DOHH2 (cell line): ENCODE results near the gene TAS2R60.

ENCODE experiments used
- H3F3A ChIP-seq: fragments of 200-600 bp; sonication (generic), shearing (Covaris generic); 2 replicates; pipeline ENCODE4 v1.6.0; 2016; ENCODE audit warnings: antibody characterized with exemption, mild to moderate bottlenecking; ENCODE audit not compliant: control insufficient read depth, insufficient read depth
- H3K27ac ChIP-seq: fragments of 200-600 bp; sonication (generic); 2 replicates; pipeline ENCODE4 v1.5.1; 2014; ENCODE audit warnings: low read depth, mild to moderate bottlenecking, low read length, moderate library complexity
- H3K27me3 ChIP-seq: fragments of 200-600 bp; sonication (generic); 2 replicates; pipeline ENCODE4 v1.6.1; 2014; ENCODE audit warnings: mild to moderate bottlenecking, low read length, mixed read lengths; ENCODE audit not compliant: control insufficient read depth
- H3K36me3 ChIP-seq: fragments of 200-600 bp; sonication (generic); 2 replicates; pipeline ENCODE4 v1.6.1; 2014; ENCODE audit warnings: mild to moderate bottlenecking, low read length, moderate library complexity, mixed read lengths; ENCODE audit not compliant: control insufficient read depth
- H3K4me1 ChIP-seq: fragments of 200-600 bp; sonication (generic); 2 replicates; pipeline ENCODE4 v1.6.1; 2014; ENCODE audit warnings: mild to moderate bottlenecking, low read length, mixed read lengths; ENCODE audit not compliant: control insufficient read depth
- H3K4me2 ChIP-seq: fragments of 200-600 bp; sonication (generic); 2 replicates; pipeline ENCODE4 v1.6.0; 2014; ENCODE audit warnings: mild to moderate bottlenecking, low read length, moderate library complexity
- H3K4me3 ChIP-seq: fragments of 200-600 bp; sonication (generic); 2 replicates; pipeline ENCODE4 v1.5.1; 2014; ENCODE audit warnings: mild to moderate bottlenecking, low read length, mixed read lengths
- H3K79me2 ChIP-seq: fragments of 200-600 bp; sonication (generic); 2 replicates; pipeline ENCODE4 v1.6.1; 2014; ENCODE audit warnings: mild to moderate bottlenecking, low read length, mixed read lengths; ENCODE audit not compliant: control insufficient read depth
- H3K9me2 ChIP-seq: fragments of 200-600 bp; sonication (generic); replicated peaks from 2 replicates; pipeline ENCODE4 v1.6.1; 2014; ENCODE audit warnings: mild to moderate bottlenecking, low read length, mixed read lengths; ENCODE audit not compliant: control insufficient read depth
- H3K9me3 ChIP-seq: fragments of 200-600 bp; sonication (generic); 2 replicates; pipeline ENCODE4 v1.6.1; 2014; ENCODE audit warnings: antibody characterized with exemption, low read length, mixed read lengths; ENCODE audit not compliant: control insufficient read depth, insufficient read depth
- H4K20me1 ChIP-seq: fragments of 200-600 bp; sonication (generic); 2 replicates; pipeline ENCODE4 v1.6.0; 2014; ENCODE audit warnings: low read depth, mild to moderate bottlenecking, antibody characterized with exemption, low read length, moderate library complexity; ENCODE audit not compliant: control insufficient read depth, insufficient read depth
- CTCF ChIP-seq: fragments of 200-600 bp; sonication (generic); IDR thresholded peaks from one replicate; pipeline ENCODE4 v1.5.1; 2014; ENCODE audit warnings: antibody characterized with exemption, mild to moderate bottlenecking, low read depth, low read length; ENCODE audit not compliant: poor library complexity, severe bottlenecking
- EZH2phosphoT487 ChIP-seq: fragments of 200-600 bp; sonication (generic); IDR thresholded peaks from 2 replicates; pipeline ENCODE4 v1.6.1; 2017; ENCODE audit warnings: borderline replicate concordance, mild to moderate bottlenecking, antibody characterized with exemption, low read length, moderate library complexity, mixed read lengths

Gene TAS2R60

DNA sequence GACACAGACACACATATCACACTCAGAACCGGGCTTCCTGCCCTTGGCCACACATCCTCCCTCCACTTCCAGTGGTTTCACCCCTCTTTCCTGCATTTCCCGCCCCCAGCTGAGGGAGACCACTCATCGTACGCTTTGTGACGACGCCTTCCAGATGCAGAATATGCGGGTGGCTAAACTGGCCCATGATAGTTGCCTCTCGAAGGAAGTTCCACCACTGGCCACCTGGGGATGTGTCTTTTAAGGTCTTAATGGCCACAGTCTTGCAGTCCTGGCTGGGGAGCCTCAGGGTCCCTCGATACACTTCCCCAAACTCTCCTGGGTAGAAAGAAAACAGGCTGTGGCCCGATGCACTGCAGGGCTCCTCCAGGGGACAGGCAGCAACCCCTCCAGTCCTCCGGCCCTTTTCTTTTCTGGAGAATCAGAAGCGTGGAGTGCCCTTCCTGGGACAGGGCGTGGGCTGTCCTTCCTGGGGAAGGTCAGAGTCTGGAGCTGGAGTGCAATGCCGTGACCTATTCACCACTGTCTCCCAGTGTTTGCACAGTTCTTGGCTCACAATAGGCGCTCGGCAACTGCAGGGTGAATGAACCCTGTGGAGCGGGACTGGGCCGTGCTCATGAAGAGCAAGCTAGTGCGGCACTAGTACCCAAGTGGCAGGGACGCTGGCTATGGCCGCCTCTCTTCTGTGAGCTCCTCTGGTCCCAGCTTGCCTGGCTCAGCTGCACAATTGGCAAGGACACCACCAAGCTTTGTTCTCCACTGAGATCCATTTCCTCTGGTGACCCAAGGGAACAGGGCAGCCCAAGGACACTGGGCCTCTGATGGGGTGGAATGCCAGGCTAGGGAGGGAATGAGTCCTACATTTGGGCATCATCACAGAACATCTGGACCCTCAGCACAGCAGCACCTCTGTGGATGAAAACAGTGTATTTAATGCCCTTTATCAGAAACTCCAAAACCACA, 47.8 kb upstream of the TAS2R60 start:
- TF ChIP-seq EZH2phosphoT487 (no peak), CTCF (no peak)
- Histone ChIP-seq H3K79me2 (no peaks in the 10 kb centered on the region), H3K9me3 (no peaks in the 10 kb centered on the region), H3K27me3 (no peaks in the 10 kb centered on the region), H3K4me2 (no peak overlapping the region), H3K4me3 (no peak overlapping the region), H3K9me2 (no peaks in the 10 kb centered on the region), H4K20me1 (no peaks in the 10 kb centered on the region), H3F3A (no peaks in the 10 kb centered on the region), H3K27ac (no peak overlapping the region), H3K4me1 (no peaks in the 10 kb centered on the region), H3K36me3 (no peaks in the 10 kb centered on the region)

- Histone ChIP-seq H4K20me1 (no peaks in the 10 kb centered on the region), H3K27me3 (no peaks in the 10 kb centered on the region), H3K36me3 (no peaks in the 10 kb centered on the region), H3K9me3 (no peaks in the 10 kb centered on the region), H3K79me2 (no peaks in the 10 kb centered on the region), H3K4me1 (no peaks in the 10 kb centered on the region), H3K4me2 (no peak overlapping the region), H3F3A (no peaks in the 10 kb centered on the region), H3K9me2 (no peaks in the 10 kb centered on the region), H3K27ac (no peak overlapping the region), H3K4me3 (no peak overlapping the region)
- TF ChIP-seq EZH2phosphoT487, result no peak
- TF ChIP-seq CTCF, result no peak
Observed at GRCh38 chr7:143396182-143396581, 47.1 kb upstream of the TAS2R60 start.

DNA sequence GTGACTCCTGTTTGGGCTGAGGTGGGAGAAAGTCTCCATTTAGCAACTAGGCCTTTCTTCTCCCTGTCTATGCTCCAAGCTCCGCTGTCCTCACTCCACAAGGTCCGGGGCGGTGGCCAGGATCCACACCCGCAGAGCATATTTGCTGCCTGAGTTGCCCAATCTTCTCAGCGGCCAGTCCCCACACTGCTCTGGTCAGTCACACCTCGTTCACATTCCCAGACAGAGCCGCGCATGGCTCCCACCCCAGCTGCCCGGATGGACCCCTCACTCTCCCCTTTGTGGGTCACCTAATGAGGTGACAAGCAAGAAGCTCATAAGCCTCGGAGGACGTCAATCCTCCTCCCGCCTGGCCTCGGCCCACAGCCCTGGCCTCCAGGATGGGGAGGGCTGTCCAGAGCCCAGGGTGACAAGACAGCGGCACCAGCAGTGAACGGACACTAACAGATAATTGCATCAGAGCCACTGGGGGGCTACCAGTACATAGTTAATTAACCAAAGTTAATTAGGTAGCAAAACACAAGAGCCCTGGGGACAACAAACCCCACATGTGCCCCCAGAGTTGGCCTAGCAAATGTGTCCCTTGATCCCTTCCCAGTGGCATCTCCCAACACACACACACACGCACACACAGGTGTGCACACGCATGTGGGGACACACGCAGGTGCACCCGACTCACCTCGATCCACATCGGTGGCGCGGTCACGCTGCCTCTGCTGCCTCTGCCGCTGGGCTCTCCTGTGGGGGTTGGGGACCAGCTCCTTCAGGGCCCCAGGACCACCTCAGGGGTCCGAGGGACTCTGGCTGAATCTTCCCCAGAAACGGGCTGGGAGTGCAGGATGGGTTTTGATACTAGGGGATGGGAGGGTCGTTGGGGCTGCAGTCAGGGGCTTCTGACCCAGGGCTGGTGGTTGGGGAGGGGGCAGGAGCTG, 46.4 kb upstream of the TAS2R60 start:
- Histone ChIP-seq H3K27me3 (peaks cover 3% of the 10 kb centered on the region; the same call in 1 of the 2 replicates), H3F3A (no peaks in the 10 kb centered on the region), H3K36me3 (no peaks in the 10 kb centered on the region), H3K9me2 (no peaks in the 10 kb centered on the region), H3K79me2 (no peaks in the 10 kb centered on the region), H3K4me2 (no peak overlapping the region), H3K4me1 (no peaks in the 10 kb centered on the region), H3K9me3 (no peaks in the 10 kb centered on the region), H4K20me1 (no peaks in the 10 kb centered on the region), H3K27ac (no peak overlapping the region), H3K4me3 (no peak overlapping the region)
- no peak for TF ChIP-seq CTCF
- no peak for TF ChIP-seq EZH2phosphoT487
